ENCODE results near the gene MAPK7. TPM values are rescaled to one million over a fixed set of nuclear protein-coding genes. Genes with fewer than 3 reads are reported as not detected.

The MAPK7 gene
- total and polyA plus RNA-seq, 2 donors (not counting 3 experiments of a cell fraction or from before 2014, with no cell fraction given) = 16.8 to 30.7 TPM

GRCh38 chr17:19370493-19370960 is 7.8 kb upstream of the MAPK7 start:
- Histone ChIP-seq H3K9ac (replicated peaks; ENCODE audit: extremely low read depth, insufficient read depth, low read length) (no peak overlapping the region), H3K4me1 (ENCODE audit: control insufficient read depth, extremely low read depth, insufficient read depth, low read length) (no peaks in the 10 kb centered on the region), H4K20me1 (replicated peaks; ENCODE audit: control insufficient read depth, extremely low read depth, insufficient read depth, low read length) (no peaks in the 10 kb centered on the region), H2AFZ (ENCODE audit: low read depth, low read length) (no peak overlapping the region), H3K4me2 (ENCODE audit: insufficient read depth, low read length) (no peak overlapping the region), H3K27ac (ENCODE audit: insufficient read depth, low read depth, low read length) (no peak overlapping the region), H3K9me1 (replicated peaks; ENCODE audit: control insufficient read depth, extremely low read depth, insufficient read depth, low read length) (no peaks in the 10 kb centered on the region), H3K79me2 (ENCODE audit: control insufficient read depth, insufficient read depth, low read length) (no peaks in the 10 kb centered on the region), H3K36me3 (ENCODE audit: control insufficient read depth in 2 of 2, extremely low read depth in 1 of 2, insufficient read depth in 2 of 2, low read length in 2 of 2) (no peaks in the 10 kb centered on the region), H3K27me3 (ENCODE audit: control insufficient read depth in 2 of 2, insufficient read depth in 2 of 2, low read length in 2 of 2) (no peaks in the 10 kb centered on the region), H3K9me3 (replicated peaks; ENCODE audit: control insufficient read depth, insufficient read depth, low read length) (no peaks in the 10 kb centered on the region), H3K4me3 (replicated peaks in 1 of 3; ENCODE audit: insufficient read depth in 1 of 3, low read depth in 1 of 3, low read length in 3 of 3) (no peak overlapping the region)
- no TSS peak for BruUV-seq (replicated peaks)
- intact Hi-C loops (cut with micrococcal nuclease) (no loop called here), dilution Hi-C loops (cut with MboI; ENCODE audit: extremely low pct_ligation_motif_present, low sequenced_read_pairs) (no loop called here)
- FAIRE-seq (no peak), DNase-seq (ENCODE audit: low read depth, low spot score) (no peak)
- TF ChIP-seq POLR2A (IDR thresholded peaks at IDR 0.05; ENCODE audit: low read depth, low read length) (no peak), MYC (IDR thresholded peaks at IDR 0.05; ENCODE audit: low read depth, low read length) (no peak), FOS (IDR thresholded peaks at IDR 0.05; ENCODE audit: borderline replicate concordance, insufficient read depth, low read length) (no peak), POLR2AphosphoS5 (IDR thresholded peaks at IDR 0.05; ENCODE audit: insufficient read depth, low read depth, low read length) (no peak), EZH2 (IDR thresholded peaks at IDR 0.05; ENCODE audit: borderline replicate concordance, low read depth, low read length, severe bottlenecking) (no peak), JUN (IDR thresholded peaks at IDR 0.05; ENCODE audit: borderline replicate concordance, insufficient read depth, insufficient read length, low read depth) (no peak), GATA2 (IDR thresholded peaks at IDR 0.05; ENCODE audit: insufficient read depth, insufficient read length, low read depth, low read length) (no peak)
- TF ChIP-seq, protein P1, sequence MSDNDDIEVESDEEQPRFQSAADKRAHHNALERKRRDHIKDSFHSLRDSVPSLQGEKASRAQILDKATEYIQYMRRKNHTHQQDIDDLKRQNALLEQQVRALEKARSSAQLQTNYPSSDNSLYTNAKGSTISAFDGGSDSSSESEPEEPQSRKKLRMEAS (IDR thresholded peaks at IDR 0.05; ENCODE audit: insufficient read depth, insufficient read length) = no peak
- TF ChIP-seq, protein P2, sequence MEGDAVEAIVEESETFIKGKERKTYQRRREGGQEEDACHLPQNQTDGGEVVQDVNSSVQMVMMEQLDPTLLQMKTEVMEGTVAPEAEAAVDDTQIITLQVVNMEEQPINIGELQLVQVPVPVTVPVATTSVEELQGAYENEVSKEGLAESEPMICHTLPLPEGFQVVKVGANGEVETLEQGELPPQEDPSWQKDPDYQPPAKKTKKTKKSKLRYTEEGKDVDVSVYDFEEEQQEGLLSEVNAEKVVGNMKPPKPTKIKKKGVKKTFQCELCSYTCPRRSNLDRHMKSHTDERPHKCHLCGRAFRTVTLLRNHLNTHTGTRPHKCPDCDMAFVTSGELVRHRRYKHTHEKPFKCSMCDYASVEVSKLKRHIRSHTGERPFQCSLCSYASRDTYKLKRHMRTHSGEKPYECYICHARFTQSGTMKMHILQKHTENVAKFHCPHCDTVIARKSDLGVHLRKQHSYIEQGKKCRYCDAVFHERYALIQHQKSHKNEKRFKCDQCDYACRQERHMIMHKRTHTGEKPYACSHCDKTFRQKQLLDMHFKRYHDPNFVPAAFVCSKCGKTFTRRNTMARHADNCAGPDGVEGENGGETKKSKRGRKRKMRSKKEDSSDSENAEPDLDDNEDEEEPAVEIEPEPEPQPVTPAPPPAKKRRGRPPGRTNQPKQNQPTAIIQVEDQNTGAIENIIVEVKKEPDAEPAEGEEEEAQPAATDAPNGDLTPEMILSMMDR (IDR thresholded peaks at IDR 0.05; ENCODE audit: extremely low read depth in 1 of 2, insufficient read depth in 1 of 2, low read depth in 1 of 2, low read length in 2 of 2) = no peak
- POLR2A ChIA-PET = no interaction called here
- CTCF ChIA-PET = no interaction called here

Data from endothelial cell of umbilical vein (primary cell).